Cerebellar cortex (tissue), 1 donor: Measurements from ENCODE around the gene ASXL2.

Experiments
- DNase-seq: peaks from one replicate; pipeline ENCODE4 v3.0.0-alpha.2; 2015; ENCODE audit warnings: low spot score

Gene ASXL2

DNA sequence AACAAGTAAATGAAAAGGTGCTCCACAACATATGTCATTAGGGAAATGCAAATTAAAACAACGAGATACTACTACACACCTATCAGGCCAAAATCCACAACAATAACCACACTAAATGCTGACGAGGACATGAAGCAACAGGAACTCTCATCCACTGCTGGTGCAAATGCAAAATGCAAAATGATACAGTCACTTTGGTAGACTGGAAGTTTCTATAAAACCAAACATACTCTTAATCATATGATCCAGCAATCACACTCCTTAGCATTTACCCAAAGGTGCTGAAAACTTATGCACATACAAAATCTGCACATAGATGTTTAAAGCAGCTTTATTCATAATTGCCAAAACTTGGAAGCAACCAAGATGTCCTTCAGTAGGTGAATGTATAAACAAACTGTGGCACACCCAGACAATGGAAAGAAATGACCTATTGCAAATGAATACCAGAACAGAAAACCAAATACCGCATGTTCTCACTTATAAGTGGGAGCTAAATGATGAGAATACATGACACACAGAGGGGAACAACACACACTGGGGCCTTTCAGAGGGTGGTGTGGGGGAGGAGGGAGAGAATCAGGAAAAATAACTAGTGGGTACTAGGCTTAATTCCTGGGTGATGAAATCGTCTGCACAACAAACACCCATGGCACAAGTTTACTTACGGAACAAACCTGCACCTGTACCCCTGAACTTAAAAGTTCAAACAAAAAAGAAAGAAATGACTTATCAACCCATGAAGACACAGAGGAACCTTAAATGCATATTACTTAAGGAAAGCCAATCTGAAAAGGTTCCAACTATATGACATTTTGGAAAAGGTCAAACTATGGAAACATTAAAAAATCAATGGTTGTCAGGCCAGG lies 80.4 kb downstream of the ASXL2 start:
- no peak for DNase-seq

DNA sequence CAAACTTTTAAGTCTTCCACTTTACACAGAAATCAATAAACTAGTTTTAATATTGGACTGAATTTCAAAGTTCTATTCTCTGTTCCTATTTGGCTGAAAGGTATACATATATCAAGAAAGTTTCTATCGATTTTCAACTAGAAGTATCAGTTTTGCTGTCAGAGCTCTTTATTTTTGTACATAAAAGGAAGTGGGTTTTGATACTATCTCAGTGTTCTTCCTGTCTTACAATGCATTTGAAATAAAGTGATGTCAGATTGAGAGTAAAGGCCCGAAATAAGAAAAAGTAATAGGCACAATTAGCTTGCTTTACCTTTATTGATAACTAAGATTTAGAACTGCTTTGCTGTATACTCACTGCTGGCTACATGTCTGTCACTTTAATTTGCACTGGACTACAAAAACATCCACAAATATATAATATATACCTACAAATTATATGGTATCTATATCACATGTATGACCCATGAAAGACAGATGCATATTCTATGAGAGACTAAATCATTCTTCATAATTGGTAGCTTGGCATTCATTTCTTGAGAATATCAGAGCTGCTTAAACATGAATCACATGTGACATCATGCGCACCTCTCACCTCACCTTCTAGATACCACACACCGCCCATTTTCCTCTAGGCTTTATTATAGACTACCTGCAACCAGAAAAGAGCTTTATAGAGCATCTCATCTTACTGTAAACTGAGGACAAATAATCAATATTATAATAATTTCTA lies 83.6 kb downstream of the ASXL2 start:
- DNase-seq, result no peak

DNA sequence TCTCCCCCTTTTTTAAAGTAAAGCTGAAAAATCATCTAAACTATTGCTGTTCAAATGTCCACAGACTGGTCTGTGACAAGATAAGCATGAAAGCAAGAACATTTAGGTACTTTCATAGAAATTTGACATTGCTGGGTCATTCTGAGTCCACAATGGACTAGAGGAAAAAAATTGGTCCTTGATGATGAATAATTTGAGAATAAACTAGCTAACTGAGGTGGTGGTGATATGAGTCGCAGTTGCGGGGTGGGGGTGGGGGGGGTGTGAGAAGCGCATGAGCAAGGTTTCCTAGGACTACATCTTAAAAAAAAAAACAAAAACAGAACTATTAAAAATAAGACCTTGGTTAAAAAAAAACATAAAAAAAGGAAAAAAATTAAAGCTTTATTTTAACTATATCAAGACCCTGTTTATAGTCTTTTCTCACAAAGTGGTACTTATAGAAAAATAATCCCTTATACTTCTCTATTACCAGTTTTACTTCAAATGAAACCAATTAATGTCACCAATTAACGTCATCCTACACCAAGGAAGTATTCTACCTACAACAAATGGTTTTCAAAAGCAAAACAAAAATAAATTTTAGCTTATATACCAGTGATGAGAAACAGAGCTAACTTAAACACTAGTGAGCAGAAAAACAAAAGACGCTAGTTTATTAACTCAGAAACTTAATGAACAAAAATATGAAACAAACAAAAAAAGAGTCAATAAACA lies 88.1 kb downstream of the ASXL2 start:
- DNase-seq, result no peak

GRCh38 chr2:25788457-25788856 lies 89.8 kb downstream of the ASXL2 start:
- no peak for DNase-seq

DNA sequence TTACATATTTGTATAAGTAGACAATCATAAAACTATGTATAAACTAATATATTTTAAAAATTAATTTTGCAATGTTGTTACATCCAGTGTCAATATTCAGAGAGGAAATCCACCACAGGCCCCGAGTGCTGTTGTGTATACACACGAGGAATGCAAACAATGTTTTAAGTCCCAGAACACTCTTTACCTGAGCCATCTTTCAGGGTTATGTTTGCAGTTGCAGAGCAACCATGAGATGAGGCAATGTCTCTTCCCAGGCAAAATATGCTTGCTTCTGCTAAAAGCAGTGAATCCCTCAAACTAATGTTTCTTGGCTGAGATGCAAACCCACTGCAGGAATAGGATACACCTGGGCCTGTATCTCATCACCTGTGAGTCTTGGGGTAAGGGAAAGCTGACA lies 91.3 kb downstream of the ASXL2 start:
- no peak for DNase-seq

DNA sequence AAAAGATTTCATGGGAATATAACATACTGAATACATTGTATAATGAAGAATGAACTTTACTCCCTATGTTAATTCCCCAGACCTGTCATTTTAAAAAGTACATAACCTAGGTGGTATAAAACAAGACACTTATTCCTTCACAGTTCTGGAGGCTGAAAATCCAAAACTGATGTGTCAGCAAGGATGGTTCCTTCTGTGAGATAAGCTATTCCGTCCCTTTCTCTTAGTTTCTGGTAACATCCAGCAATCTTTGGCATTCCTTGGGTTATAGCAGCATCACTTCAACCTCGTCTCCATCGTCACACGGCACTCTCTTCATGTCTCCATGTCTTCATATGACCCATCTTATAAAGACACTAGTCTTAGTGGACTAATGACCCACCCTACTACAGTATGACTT lies 93.9 kb downstream of the ASXL2 start:
- no peak for DNase-seq

GRCh38 chr2:25777077-25777476 lies 101.2 kb downstream of the ASXL2 start:
- DNase-seq, result no peak

DNA sequence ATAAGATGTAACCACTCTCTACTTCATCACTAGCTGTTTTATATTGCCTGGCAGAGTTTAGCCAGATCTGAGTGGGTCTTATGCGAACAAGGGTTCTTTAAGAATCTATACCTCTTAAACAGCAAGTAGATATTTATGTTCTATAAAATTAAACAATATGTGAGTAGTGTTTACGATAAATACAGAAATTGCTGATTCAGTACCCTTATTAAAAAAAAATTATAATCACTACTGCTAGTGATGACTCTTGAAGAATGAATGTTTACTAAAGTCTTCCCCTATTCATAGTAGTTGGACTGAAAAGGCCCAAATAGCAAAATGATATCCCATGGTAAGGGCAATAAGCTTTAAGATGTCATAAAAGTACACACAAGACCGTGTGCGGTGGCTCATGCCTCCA lies 106.2 kb downstream of the ASXL2 start:
- DNase-seq, result no peak

DNA sequence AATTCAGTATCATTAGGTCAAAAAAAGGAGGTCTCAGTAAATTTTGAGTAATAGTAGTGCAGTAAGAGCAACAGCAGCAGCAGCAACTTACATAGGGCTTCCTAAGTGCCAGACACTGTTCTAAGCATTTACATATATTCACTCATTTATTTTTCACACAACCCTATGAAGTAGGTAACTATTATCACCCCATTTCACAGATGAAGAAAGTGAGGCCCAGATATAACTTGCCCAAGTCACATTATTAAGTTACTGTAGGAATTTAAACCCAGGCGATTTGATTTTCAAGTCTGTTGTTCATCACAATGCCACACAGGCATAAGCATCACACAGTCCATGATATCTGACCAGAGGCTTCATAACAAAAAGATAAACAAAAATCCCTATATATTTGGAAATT lies 114.7 kb downstream of the ASXL2 start:
- DNase-seq, result no peak

DNA sequence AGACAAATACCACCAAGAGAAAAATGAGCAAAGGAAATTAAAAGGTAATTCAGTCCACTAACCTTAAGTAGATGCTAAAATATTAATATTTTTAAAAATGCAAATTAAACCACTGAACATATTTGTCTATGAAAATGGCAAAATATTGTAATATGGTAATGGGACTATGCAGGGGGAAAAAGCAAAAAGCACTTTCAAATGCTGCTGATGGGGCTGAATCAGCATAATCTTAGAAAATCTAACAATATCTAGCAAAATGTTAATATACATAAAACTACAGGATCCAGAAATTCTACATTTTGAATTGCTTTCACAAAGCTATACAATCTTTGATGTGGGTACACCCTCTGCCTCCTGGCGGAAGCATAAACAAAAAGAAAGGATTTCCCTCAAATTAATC lies 118.0 kb downstream of the ASXL2 start:
- DNase-seq, result no peak

- DNase-seq, result no peak
These were observed 119.9 kb downstream of the ASXL2 start for GRCh38 chr2:25758348-25758747.

GRCh38 chr2:25757906-25758305 lies 120.4 kb downstream of the ASXL2 start:
- no peak for DNase-seq

- DNase-seq, result no peak
These were observed 121.8 kb downstream of the ASXL2 start for GRCh38 chr2:25756536-25756935.

- no peak for DNase-seq
These were observed 128.6 kb downstream of the ASXL2 start for GRCh38 chr2:25749676-25750075.

GRCh38 chr2:25744055-25744454 lies 134.2 kb downstream of the ASXL2 start:
- DNase-seq, result no peak

DNA sequence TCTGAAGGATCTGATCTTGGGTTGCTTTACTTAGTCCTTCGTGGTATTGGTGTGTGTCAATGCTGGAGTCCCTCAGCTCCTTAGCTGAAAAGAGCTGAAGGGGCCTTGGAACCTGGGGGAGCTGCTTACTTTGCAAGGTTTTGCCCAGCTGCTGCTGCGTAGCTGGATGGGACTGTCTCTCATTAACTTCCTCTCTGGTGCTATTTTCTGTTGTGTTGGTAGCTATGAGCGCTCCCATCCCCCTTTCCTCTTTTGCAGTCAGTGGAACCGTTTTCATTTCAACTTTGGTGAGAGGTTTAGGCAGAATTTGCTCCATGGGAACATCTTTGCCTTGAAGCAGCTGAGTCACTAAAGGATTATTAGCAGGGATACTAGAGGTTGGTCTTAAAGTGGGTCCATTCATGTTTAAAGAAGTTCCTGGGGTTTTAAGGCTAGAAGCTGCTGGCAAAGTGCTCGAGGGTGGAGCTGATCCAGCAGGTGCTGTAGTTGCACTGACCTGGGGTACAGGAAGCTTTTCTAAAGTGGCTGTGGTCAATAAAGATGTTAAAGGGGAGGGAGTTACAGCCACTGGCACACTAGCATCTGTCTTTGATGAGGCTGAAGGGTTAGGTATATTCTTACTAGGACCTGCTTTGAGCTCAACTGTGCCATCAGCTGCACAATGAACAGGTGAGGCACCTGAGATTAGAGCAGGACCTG lies 135.0 kb downstream of the ASXL2 start:
- DNase-seq, result no peak

DNA sequence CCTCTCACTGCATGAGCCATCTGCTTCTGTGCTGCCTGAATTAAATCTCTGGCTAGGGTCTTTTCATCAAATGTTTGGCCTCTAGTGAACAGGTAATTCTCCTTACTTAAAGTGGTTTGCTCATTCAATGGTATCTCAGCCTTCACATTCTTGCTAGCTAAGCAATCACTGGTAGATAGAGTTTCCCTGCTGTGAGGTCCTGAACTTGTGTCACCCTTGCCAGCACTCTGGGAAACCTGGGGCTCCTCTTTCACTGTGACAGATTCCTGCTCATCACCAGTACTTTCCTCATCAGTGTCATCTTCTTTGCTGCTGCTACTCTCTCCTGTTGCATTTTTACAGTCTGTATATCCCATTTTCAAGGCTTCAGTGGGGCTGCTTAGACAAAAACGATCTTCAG lies 135.8 kb downstream of the ASXL2 start:
- no peak for DNase-seq

DNA sequence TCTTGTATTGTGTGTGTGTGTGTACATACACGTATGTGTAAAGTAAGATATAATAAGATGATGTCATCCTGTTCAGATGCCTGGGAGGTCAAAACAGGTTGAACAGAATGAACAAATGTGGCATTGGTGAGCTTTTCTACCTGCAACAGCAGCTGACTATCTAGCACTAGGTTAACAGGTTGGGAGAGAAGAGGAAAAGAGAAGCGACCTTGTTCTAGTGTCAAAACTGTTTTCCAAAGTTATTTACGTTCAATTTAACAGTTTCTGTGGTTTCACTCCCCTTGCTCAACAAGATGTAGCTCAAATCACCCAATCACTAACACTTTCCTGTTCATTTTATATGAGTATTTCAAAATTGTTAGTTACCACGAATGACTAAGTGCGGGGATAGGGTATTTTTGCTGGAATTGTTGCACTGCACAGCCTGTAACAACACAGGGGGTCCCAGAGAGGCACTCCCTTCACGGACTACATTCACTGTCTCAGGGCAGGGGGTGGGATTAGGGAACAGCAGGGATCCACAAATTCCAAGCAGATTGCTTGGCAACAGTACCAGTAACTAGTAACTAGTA lies 137.4 kb downstream of the ASXL2 start:
- peak; percentile 60 for DNase-seq

DNA sequence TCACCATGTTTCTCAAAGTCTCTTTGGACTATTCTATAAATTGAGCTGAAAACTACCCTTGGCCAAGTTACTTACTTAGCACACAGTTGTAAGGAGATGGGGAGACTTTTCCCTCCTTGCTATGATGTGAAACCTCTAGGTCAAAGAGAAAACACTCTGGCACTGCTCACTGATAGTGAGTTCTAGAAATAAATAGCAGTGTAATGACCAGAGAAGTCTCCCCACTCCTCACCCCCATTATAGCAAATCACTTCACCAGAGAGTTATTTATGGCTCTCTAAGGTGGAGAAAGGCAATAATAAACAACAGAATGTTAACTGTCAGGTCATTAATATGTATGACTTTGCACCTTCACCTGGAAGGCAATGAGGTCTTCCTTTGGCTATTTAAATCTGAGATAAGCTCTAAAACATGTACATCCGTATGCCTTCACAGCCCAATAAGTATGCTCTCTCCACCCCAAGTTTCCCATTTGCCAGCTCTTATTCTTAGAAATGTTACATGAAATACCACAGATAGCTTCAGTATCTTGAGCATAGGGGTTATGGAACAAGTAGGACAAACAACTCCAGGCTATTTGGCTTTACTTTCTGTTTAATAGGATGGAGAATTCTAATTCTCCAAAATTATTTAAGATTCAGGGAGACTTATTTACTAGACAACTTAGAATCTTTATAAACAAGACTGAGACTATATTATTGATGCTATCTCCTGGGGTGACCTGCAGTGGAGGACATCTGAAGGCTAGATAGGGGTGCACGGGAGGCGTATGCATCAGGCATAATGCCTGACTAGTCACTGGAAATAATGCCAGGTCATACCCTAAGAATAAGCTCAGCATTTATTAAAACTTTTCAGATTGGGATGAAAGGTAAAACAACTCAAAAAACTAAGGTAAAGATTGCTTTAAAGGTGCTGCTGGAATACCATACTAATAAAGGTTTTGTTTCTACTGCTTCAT lies 139.6 kb downstream of the ASXL2 start:
- DNase-seq, result no peak

DNA sequence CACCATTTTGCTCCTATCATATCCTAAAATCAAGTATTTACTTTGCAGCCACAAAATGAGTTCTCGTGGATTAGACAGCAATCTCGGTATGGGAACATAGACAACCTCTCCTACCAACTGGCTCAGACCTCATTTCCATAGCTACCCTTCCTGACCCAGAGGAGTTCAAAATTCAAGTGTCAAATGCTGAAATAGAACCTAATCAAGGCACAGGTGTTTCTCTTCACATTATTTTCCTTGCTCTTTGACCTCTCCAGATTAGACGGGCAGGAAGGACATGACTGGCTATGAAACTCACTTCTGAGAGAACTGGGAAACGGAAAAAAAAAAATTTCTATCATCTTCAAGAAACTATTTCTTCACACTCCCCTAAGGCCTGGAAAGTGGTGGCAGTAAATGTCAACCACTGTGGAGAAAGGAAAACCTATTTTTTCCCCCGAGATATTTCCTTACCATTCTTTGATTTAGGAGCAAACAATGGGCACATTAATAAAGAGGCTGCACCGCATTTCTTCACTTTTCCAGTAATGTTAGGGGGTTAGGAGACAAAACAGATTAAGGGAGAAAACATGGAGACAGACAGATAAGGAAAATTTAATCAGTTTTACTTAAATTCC lies 141.3 kb downstream of the ASXL2 start:
- no peak for DNase-seq
